ENCODE results near the gene C1orf116. TPM values are rescaled to one million over a fixed set of nuclear protein-coding genes. Genes with fewer than 3 reads are reported as not detected.

C1orf116 gene
- total RNA-seq, 1 donor from 2014 or later, result 0.04 TPM

GRCh38 chr1:207007352-207008033 lies 25.1 kb downstream of the C1orf116 start:
- H3K9ac ChIP-seq, result no peak overlapping the region
- no peak overlapping the region for H3K4me3 Mint-ChIP-seq
- no peak overlapping the region for H3K27ac Mint-ChIP-seq
- peaks cover 13% of the 10 kb centered on the region for H3K27me3 Mint-ChIP-seq (ENCODE audit: insufficient read depth, low read depth)
- no peaks in the 10 kb centered on the region for H3K9me3 Mint-ChIP-seq
- H3K36me3 Mint-ChIP-seq, result no peaks in the 10 kb centered on the region
- TF ChIP-seq EZH2 (IDR thresholded peaks at IDR 0.05), result no peak
- no peak for TF ChIP-seq EZH2phosphoT487 (IDR thresholded peaks at IDR 0.05)
- TF ChIP-seq CTCF (IDR thresholded peaks at IDR 0.05), result no peak
- H3K4me3 ChIP-seq, result no peak overlapping the region
- H3K79me2 ChIP-seq (ENCODE audit: low read depth), result no peaks in the 10 kb centered on the region
- no peak overlapping the region for H3K27ac ChIP-seq
- H2AFZ ChIP-seq (replicated peaks), result no peak overlapping the region
- no peaks in the 10 kb centered on the region for H3K27me3 ChIP-seq
- H3K36me3 ChIP-seq, result no peaks in the 10 kb centered on the region
- H3K9me3 ChIP-seq (ENCODE audit: low read depth), result no peaks in the 10 kb centered on the region
- peaks cover 15% of the 10 kb centered on the region for H3F3A ChIP-seq (ENCODE audit: low read depth)
- H4K20me1 ChIP-seq (ENCODE audit: low read depth), result no peaks in the 10 kb centered on the region
- H3K4me2 ChIP-seq, result no peak overlapping the region
- H3K4me1 Mint-ChIP-seq, result peaks cover 18% of the 10 kb centered on the region
- peak; percentile 52 for DNase-seq (ENCODE audit: low spot score)
- peaks cover 15% of the 10 kb centered on the region for H3K4me1 ChIP-seq

- no peak overlapping the region for H3K27ac Mint-ChIP-seq
- no peak overlapping the region for H3K4me3 ChIP-seq
- H3K4me3 Mint-ChIP-seq, result no peak overlapping the region
- H3K27me3 ChIP-seq, result no peaks in the 10 kb centered on the region
- H4K20me1 ChIP-seq (ENCODE audit: low read depth), result no peaks in the 10 kb centered on the region
- H2AFZ ChIP-seq (replicated peaks), result no peak overlapping the region
- peaks cover 15% of the 10 kb centered on the region for H3F3A ChIP-seq (ENCODE audit: low read depth)
- H3K36me3 Mint-ChIP-seq, result no peaks in the 10 kb centered on the region
- no peak overlapping the region for H3K27ac ChIP-seq
- H3K27me3 Mint-ChIP-seq (ENCODE audit: insufficient read depth, low read depth), result peaks cover 13% of the 10 kb centered on the region
- H3K9me3 Mint-ChIP-seq, result no peaks in the 10 kb centered on the region
- H3K4me1 Mint-ChIP-seq, result peaks cover 18% of the 10 kb centered on the region
- no peaks in the 10 kb centered on the region for H3K79me2 ChIP-seq (ENCODE audit: low read depth)
- H3K36me3 ChIP-seq, result no peaks in the 10 kb centered on the region
- no peaks in the 10 kb centered on the region for H3K9me3 ChIP-seq (ENCODE audit: low read depth)
- peaks cover 15% of the 10 kb centered on the region for H3K4me1 ChIP-seq
- H3K9ac ChIP-seq, result no peak overlapping the region
- TF ChIP-seq EZH2 (IDR thresholded peaks at IDR 0.05), result no peak
- no peak for TF ChIP-seq EZH2phosphoT487 (IDR thresholded peaks at IDR 0.05)
- no peak for TF ChIP-seq CTCF (IDR thresholded peaks at IDR 0.05)
- no peak for DNase-seq (ENCODE audit: low spot score)
- H3K4me2 ChIP-seq, result no peak overlapping the region
These were observed 25.6 kb downstream of the C1orf116 start for GRCh38 chr1:207006914-207007313.

GRCh38 chr1:207006083-207006482 lies 26.5 kb downstream of the C1orf116 start:
- Mint-ChIP-seq H3K27ac (no peak overlapping the region), H3K9me3 (no peaks in the 10 kb centered on the region), H3K4me1 (peaks cover 18% of the 10 kb centered on the region)

More at GRCh38 chr1:207006083-207006482, 26.5 kb downstream of the C1orf116 start:
- Mint-ChIP-seq H3K36me3 (no peaks in the 10 kb centered on the region), H3K27me3 (ENCODE audit: insufficient read depth, low read depth) (peaks cover 14% of the 10 kb centered on the region), H3K4me3 (no peak overlapping the region)
- H3K27me3 ChIP-seq, result no peaks in the 10 kb centered on the region
- no peak overlapping the region for H3K27ac ChIP-seq
- H3K4me3 ChIP-seq, result no peak overlapping the region
- DNase-seq (ENCODE audit: low spot score), result no peak
- H3K9me3 ChIP-seq (ENCODE audit: low read depth), result no peaks in the 10 kb centered on the region
- H3K4me2 ChIP-seq, result no peak overlapping the region
- no peak overlapping the region for H3K9ac ChIP-seq
- peaks cover 15% of the 10 kb centered on the region for H3K4me1 ChIP-seq
- H4K20me1 ChIP-seq (ENCODE audit: low read depth), result no peaks in the 10 kb centered on the region
- TF ChIP-seq CTCF (IDR thresholded peaks at IDR 0.05) (no peak), EZH2 (IDR thresholded peaks at IDR 0.05) (no peak), EZH2phosphoT487 (IDR thresholded peaks at IDR 0.05) (no peak)
- no peaks in the 10 kb centered on the region for H3K36me3 ChIP-seq
- no peak overlapping the region for H2AFZ ChIP-seq (replicated peaks)
- no peaks in the 10 kb centered on the region for H3K79me2 ChIP-seq (ENCODE audit: low read depth)
- H3F3A ChIP-seq (ENCODE audit: low read depth), result peaks cover 15% of the 10 kb centered on the region

Data from neural progenitor cell (in vitro differentiated cells).